Measurements from ENCODE around the gene TRIM67. TPM values are rescaled to one million over a fixed set of nuclear protein-coding genes. Genes with fewer than 3 reads are reported as not detected.

The TRIM67 gene
- total RNA-seq, 1 experiment from 2014 or later, result not detected

DNA sequence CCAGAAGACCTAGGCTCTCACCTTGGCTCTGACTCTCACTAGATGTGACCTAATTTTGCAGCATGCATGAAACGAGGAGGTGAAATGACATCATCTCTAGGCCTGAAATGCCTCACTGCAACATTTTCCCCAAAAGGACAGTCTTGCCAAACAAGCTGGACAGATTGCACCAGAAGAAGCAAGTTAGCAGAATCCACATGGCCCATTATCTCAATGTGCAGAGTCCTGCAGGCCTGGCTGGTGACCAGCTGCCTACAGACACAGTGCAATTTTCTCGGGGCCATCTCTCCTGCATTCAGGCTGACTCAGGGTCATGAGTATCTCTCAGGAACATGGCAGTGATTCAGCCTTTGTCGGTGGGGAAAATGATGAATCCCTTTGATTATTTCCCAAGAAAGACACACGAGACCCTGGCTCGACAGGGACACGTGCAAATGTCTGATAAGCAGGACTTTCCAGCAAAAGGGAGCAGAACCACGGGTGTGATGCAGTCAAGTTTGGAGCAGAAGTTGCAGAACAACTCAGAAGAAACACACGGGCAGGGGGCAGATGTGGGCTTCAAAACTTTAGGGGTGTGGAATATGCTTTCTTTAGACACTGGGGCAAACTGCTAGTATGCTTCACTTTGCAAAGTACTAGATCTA is 38.7 kb downstream of the TRIM67 start:
- Histone ChIP-seq H3K36me3 (ENCODE audit: insufficient read depth, low read length) (no peaks in the 10 kb centered on the region), H3K4me1 (ENCODE audit: low read length) (no peaks in the 10 kb centered on the region), H3K9me3 (ENCODE audit: low read length) (no peaks in the 10 kb centered on the region), H3K4me2 (ENCODE audit: low read depth, low read length, poor library complexity, severe bottlenecking) (no peak overlapping the region), H3K79me2 (ENCODE audit: low read length) (no peaks in the 10 kb centered on the region), H3K27me3 (ENCODE audit: low read length) (no peaks in the 10 kb centered on the region), H3K9me2 (replicated peaks; ENCODE audit: insufficient read depth, low read length) (no peaks in the 10 kb centered on the region), H2AFZ (ENCODE audit: low read length) (no peak overlapping the region), H3K27ac (ENCODE audit: low read length) (no peak overlapping the region), H3K9ac (ENCODE audit: low read length) (no peak overlapping the region), H4K20me1 (ENCODE audit: insufficient read depth, low read depth, low read length) (no peaks in the 10 kb centered on the region), H3K4me3 (ENCODE audit: low read length) (no peak overlapping the region)
- DNase-seq, result no peak

- Histone ChIP-seq H3K27ac (ENCODE audit: low read length) (no peak overlapping the region), H3K9me3 (ENCODE audit: low read length) (no peaks in the 10 kb centered on the region), H2AFZ (ENCODE audit: low read length) (no peak overlapping the region), H3K36me3 (ENCODE audit: insufficient read depth, low read length) (no peaks in the 10 kb centered on the region), H4K20me1 (ENCODE audit: insufficient read depth, low read depth, low read length) (no peaks in the 10 kb centered on the region), H3K4me1 (ENCODE audit: low read length) (no peaks in the 10 kb centered on the region), H3K79me2 (ENCODE audit: low read length) (no peaks in the 10 kb centered on the region), H3K9ac (ENCODE audit: low read length) (no peak overlapping the region), H3K9me2 (replicated peaks; ENCODE audit: insufficient read depth, low read length) (no peaks in the 10 kb centered on the region), H3K4me3 (ENCODE audit: low read length) (no peak overlapping the region), H3K27me3 (ENCODE audit: low read length) (no peaks in the 10 kb centered on the region), H3K4me2 (ENCODE audit: low read depth, low read length, poor library complexity, severe bottlenecking) (no peak overlapping the region)
- DNase-seq, result no peak
Measured at GRCh38 chr1:231201375-231201978, 39.6 kb downstream of the TRIM67 start.

- H3K4me3 ChIP-seq (ENCODE audit: low read length), result no peak overlapping the region
- no peak overlapping the region for H3K4me2 ChIP-seq (ENCODE audit: low read depth, low read length, poor library complexity, severe bottlenecking)
- no peak overlapping the region for H2AFZ ChIP-seq (ENCODE audit: low read length)
Measured at GRCh38 chr1:231201979-231202633, 40.2 kb downstream of the TRIM67 start.

DNA sequence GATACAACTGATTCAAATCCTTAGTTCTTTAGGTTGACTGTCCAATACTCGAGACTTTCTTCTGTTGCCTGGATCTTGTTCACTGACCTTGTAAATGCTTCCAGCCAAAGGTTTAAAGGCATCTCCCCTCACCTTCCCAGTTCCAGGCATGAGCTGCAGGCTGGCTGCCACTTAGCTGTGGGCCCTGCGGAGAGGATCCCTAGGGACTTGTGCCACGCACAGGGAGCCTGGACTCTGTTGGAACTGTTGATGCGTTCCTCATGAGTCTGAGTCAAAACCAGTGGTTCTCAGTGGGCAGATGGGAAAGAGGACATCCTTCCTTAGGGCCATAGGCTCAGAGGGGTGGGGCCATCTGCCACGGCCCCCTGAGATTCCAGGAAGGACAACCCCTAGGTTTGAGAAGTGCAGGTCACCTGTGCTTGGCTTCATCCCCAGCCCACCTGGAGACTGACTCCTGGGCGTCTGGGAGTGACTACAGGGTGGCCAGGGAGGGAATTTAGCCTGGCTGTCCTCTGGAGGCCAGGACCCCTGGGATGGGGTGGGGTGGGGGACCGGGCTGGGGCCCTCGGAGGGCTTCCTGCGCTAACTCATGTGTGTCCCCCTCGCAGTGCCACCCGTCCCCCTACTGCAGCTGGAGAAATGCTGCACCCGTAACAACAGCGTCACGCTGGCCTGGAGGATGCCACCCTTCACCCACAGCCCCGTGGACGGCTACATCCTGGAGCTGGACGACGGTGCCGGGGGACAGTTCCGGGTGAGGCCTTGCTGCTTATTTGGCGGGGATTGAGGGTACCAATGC is 41.6 kb downstream of the TRIM67 start:
- no peaks in the 10 kb centered on the region for H3K36me3 ChIP-seq (ENCODE audit: insufficient read depth, low read length)
- no peak overlapping the region for H3K27ac ChIP-seq (ENCODE audit: low read length)
- H3K9ac ChIP-seq (ENCODE audit: low read length), result no peak overlapping the region
- H3K27me3 ChIP-seq (ENCODE audit: low read length), result no peaks in the 10 kb centered on the region
- H3K9me2 ChIP-seq (replicated peaks; ENCODE audit: insufficient read depth, low read length), result no peaks in the 10 kb centered on the region
- no peak overlapping the region for H2AFZ ChIP-seq (ENCODE audit: low read length)
- H4K20me1 ChIP-seq (ENCODE audit: insufficient read depth, low read depth, low read length), result no peaks in the 10 kb centered on the region
- no peaks in the 10 kb centered on the region for H3K9me3 ChIP-seq (ENCODE audit: low read length)
- no peak overlapping the region for H3K4me3 ChIP-seq (ENCODE audit: low read length)
- H3K4me2 ChIP-seq (ENCODE audit: low read depth, low read length, poor library complexity, severe bottlenecking), result no peak overlapping the region
- H3K79me2 ChIP-seq (ENCODE audit: low read length), result no peaks in the 10 kb centered on the region
- H3K4me1 ChIP-seq (ENCODE audit: low read length), result no peaks in the 10 kb centered on the region
- no peak for DNase-seq

More at GRCh38 chr1:231201979-231202633, 40.2 kb downstream of the TRIM67 start:
- no peaks in the 10 kb centered on the region for H3K79me2 ChIP-seq (ENCODE audit: low read length)
- H3K9ac ChIP-seq (ENCODE audit: low read length), result no peak overlapping the region
- H3K9me3 ChIP-seq (ENCODE audit: low read length), result no peaks in the 10 kb centered on the region
- H3K27ac ChIP-seq (ENCODE audit: low read length), result no peak overlapping the region
- no peaks in the 10 kb centered on the region for H3K9me2 ChIP-seq (replicated peaks; ENCODE audit: insufficient read depth, low read length)
- H4K20me1 ChIP-seq (ENCODE audit: insufficient read depth, low read depth, low read length), result no peaks in the 10 kb centered on the region
- H3K4me1 ChIP-seq (ENCODE audit: low read length), result no peaks in the 10 kb centered on the region
- DNase-seq, result no peak
- no peaks in the 10 kb centered on the region for H3K36me3 ChIP-seq (ENCODE audit: insufficient read depth, low read length)
- no peaks in the 10 kb centered on the region for H3K27me3 ChIP-seq (ENCODE audit: low read length)

DNA sequence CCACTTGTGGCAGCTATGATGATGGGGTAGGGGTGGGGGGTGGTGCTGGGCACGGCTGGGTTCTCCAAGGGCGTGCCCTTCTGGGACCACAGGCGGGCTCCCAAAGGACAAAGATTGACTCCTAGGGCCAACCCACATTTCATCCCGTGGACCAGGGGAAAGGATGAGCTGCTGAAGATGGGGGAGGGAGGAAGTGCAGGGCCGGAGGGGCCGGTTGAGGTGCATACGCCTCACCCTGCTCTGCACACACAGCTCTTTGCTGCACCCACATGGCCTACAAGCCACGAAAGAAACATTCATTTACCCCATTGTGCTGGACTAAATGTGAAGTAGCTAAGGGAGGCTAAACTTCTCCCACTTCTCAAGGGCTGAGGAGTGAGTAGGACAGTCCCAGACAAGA is 45.0 kb downstream of the TRIM67 start:
- Histone ChIP-seq H3K27ac (ENCODE audit: low read length) (no peak overlapping the region), H3K9ac (ENCODE audit: low read length) (no peak overlapping the region), H3K4me2 (ENCODE audit: low read depth, low read length, poor library complexity, severe bottlenecking) (no peak overlapping the region), H4K20me1 (ENCODE audit: insufficient read depth, low read depth, low read length) (no peaks in the 10 kb centered on the region), H3K9me3 (ENCODE audit: low read length) (no peaks in the 10 kb centered on the region), H3K36me3 (ENCODE audit: insufficient read depth, low read length) (no peaks in the 10 kb centered on the region), H3K4me3 (ENCODE audit: low read length) (no peak overlapping the region), H2AFZ (ENCODE audit: low read length) (no peak overlapping the region), H3K79me2 (ENCODE audit: low read length) (no peaks in the 10 kb centered on the region), H3K9me2 (replicated peaks; ENCODE audit: insufficient read depth, low read length) (no peaks in the 10 kb centered on the region), H3K4me1 (ENCODE audit: low read length) (peaks cover 7% of the 10 kb centered on the region), H3K27me3 (ENCODE audit: low read length) (no peaks in the 10 kb centered on the region)
- DNase-seq, result no peak

GRCh38 chr1:231207437-231207836 is 45.6 kb downstream of the TRIM67 start:
- Histone ChIP-seq H3K4me1 (ENCODE audit: low read length) (peaks cover 8% of the 10 kb centered on the region), H3K27ac (ENCODE audit: low read length) (no peak overlapping the region), H3K4me2 (ENCODE audit: low read depth, low read length, poor library complexity, severe bottlenecking) (no peak overlapping the region), H4K20me1 (ENCODE audit: insufficient read depth, low read depth, low read length) (no peaks in the 10 kb centered on the region), H3K36me3 (ENCODE audit: insufficient read depth, low read length) (no peaks in the 10 kb centered on the region), H3K79me2 (ENCODE audit: low read length) (no peaks in the 10 kb centered on the region), H2AFZ (ENCODE audit: low read length) (no peak overlapping the region), H3K9ac (ENCODE audit: low read length) (no peak overlapping the region), H3K27me3 (ENCODE audit: low read length) (no peaks in the 10 kb centered on the region), H3K9me2 (replicated peaks; ENCODE audit: insufficient read depth, low read length) (no peaks in the 10 kb centered on the region), H3K4me3 (ENCODE audit: low read length) (no peak overlapping the region), H3K9me3 (ENCODE audit: low read length) (no peaks in the 10 kb centered on the region)
- DNase-seq, result no peak

DNA sequence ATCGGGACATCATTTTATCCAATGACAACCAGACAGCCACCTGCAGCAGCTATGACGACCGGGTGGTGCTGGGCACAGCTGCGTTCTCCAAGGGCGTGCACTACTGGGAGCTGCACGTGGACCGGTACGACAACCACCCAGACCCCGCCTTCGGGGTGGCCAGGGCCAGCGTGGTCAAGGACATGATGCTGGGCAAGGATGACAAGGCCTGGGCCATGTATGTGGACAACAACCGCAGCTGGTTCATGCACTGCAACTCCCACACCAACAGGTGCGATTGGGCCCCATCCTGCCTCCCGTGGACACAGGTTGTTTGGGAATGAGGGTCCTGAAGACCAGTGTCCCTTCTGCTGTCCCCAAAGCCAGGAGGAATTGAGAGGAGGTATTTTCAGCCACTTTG is 47.1 kb downstream of the TRIM67 start:
- Histone ChIP-seq H4K20me1 (ENCODE audit: insufficient read depth, low read depth, low read length) (no peaks in the 10 kb centered on the region), H3K4me2 (ENCODE audit: low read depth, low read length, poor library complexity, severe bottlenecking) (no peak overlapping the region), H3K9ac (ENCODE audit: low read length) (no peak overlapping the region), H3K9me3 (ENCODE audit: low read length) (no peaks in the 10 kb centered on the region), H3K4me1 (ENCODE audit: low read length) (peaks cover 8% of the 10 kb centered on the region), H2AFZ (ENCODE audit: low read length) (no peak overlapping the region), H3K36me3 (ENCODE audit: insufficient read depth, low read length) (no peaks in the 10 kb centered on the region), H3K9me2 (replicated peaks; ENCODE audit: insufficient read depth, low read length) (no peaks in the 10 kb centered on the region), H3K27me3 (ENCODE audit: low read length) (no peaks in the 10 kb centered on the region), H3K79me2 (ENCODE audit: low read length) (no peaks in the 10 kb centered on the region), H3K27ac (ENCODE audit: low read length) (no peak overlapping the region), H3K4me3 (ENCODE audit: low read length) (no peak overlapping the region)
- no peak for DNase-seq

GRCh38 chr1:231209531-231209930 is 47.7 kb downstream of the TRIM67 start:
- no peak overlapping the region for H3K27ac ChIP-seq (ENCODE audit: low read length)
- H3K27me3 ChIP-seq (ENCODE audit: low read length), result no peaks in the 10 kb centered on the region
- no peak overlapping the region for H3K4me3 ChIP-seq (ENCODE audit: low read length)
- H4K20me1 ChIP-seq (ENCODE audit: insufficient read depth, low read depth, low read length), result no peaks in the 10 kb centered on the region
- H3K9me3 ChIP-seq (ENCODE audit: low read length), result no peaks in the 10 kb centered on the region
- H3K4me2 ChIP-seq (ENCODE audit: low read depth, low read length, poor library complexity, severe bottlenecking), result no peak overlapping the region
- H3K9ac ChIP-seq (ENCODE audit: low read length), result no peak overlapping the region
- no peaks in the 10 kb centered on the region for H3K79me2 ChIP-seq (ENCODE audit: low read length)
- no peak overlapping the region for H2AFZ ChIP-seq (ENCODE audit: low read length)
- H3K36me3 ChIP-seq (ENCODE audit: insufficient read depth, low read length), result no peaks in the 10 kb centered on the region
- peaks cover 8% of the 10 kb centered on the region for H3K4me1 ChIP-seq (ENCODE audit: low read length)
- H3K9me2 ChIP-seq (replicated peaks; ENCODE audit: insufficient read depth, low read length), result no peaks in the 10 kb centered on the region
- DNase-seq, result no peak
